Measurements from ENCODE around the gene DPH6.
"Not testable (repeated sequence)": the region's sequence is repeated elsewhere in the genome, so short reads cannot be mapped to it uniquely, and the experiment has no call there.

Gene DPH6

GRCh38 chr15:35329521-35329961 lies 216.4 kb downstream of the DPH6 start:
- no peak for DNase-seq (ENCODE audit: low read depth)

- not testable (repeated sequence) for DNase-seq (ENCODE audit: low read depth)
These were observed 217.1 kb downstream of the DPH6 start for GRCh38 chr15:35328836-35329235.

- no peak for DNase-seq (ENCODE audit: low read depth)
These were observed 218.2 kb downstream of the DPH6 start for GRCh38 chr15:35327789-35328188.

- DNase-seq (ENCODE audit: low read depth) = no peak
These were observed 220.5 kb downstream of the DPH6 start for GRCh38 chr15:35325374-35325941.

GRCh38 chr15:35323141-35323540 lies 222.8 kb downstream of the DPH6 start:
- DNase-seq (ENCODE audit: low read depth) = no peak

- no peak for DNase-seq (ENCODE audit: low read depth)
These were observed 224.0 kb downstream of the DPH6 start for GRCh38 chr15:35321926-35322325.

- DNase-seq (ENCODE audit: low read depth) = no peak
These were observed 225.1 kb downstream of the DPH6 start for GRCh38 chr15:35320911-35321310.
